ENCODE data around the gene RELCH.

- no peak for TF ChIP-seq CTCF (IDR thresholded peaks at IDR 0.05; ENCODE audit: low read depth, low read length, poor library complexity, severe bottlenecking)
- no peak for TF ChIP-seq EZH2phosphoT487 (IDR thresholded peaks at IDR 0.05; ENCODE audit: borderline replicate concordance, low read length)
Measured at GRCh38 chr18:62210138-62210537, 23.1 kb downstream of the RELCH start.

All from DOHH2 (cell line).